HG02938 (cell line): ENCODE measurements around the gene OSBPL3.
"Not testable (repeated sequence)": the region's sequence is repeated elsewhere in the genome, so short reads cannot be mapped to it uniquely, and the experiment has no call there.

Experiments
- ATAC-seq: cut with Tn5 transposase; IDR thresholded peaks from one replicate; pipeline ENCODE4 v1.9.1; 2021; ENCODE audit warnings: mild to moderate bottlenecking, moderate library complexity; ENCODE audit not compliant: unreplicated experiment

The OSBPL3 gene

GRCh38 chr7:24979863-24980533 lies at the start of gene OSBPL3:
OSBPL3 (minus strand) TSS chr7:24980178; CDS start chr7:24892472, 87,706 bp downstream.
- ATAC-seq, result peak; percentile 68

GRCh38 chr7:25029075-25029474 lies 49.1 kb upstream of the OSBPL3 start:
- ATAC-seq, result no peak

GRCh38 chr7:25028370-25029021 lies 48.5 kb upstream of the OSBPL3 start:
- ATAC-seq, result no peak

- ATAC-seq, result no peak
Measured at GRCh38 chr7:25026156-25026555, 46.2 kb upstream of the OSBPL3 start.

GRCh38 chr7:25025218-25025671 lies 45.3 kb upstream of the OSBPL3 start:
- ATAC-seq, result no peak

- no peak for ATAC-seq
Measured at GRCh38 chr7:25024066-25024465, 44.1 kb upstream of the OSBPL3 start.

- not testable (repeated sequence) for ATAC-seq
Measured at GRCh38 chr7:25017671-25018070, 37.7 kb upstream of the OSBPL3 start.

- no peak for ATAC-seq
Measured at GRCh38 chr7:25014756-25015155, 34.8 kb upstream of the OSBPL3 start.

GRCh38 chr7:25012710-25013109 lies 32.7 kb upstream of the OSBPL3 start:
- ATAC-seq, result not testable (repeated sequence)

GRCh38 chr7:25012254-25012653 lies 32.3 kb upstream of the OSBPL3 start:
- ATAC-seq, result no peak

- ATAC-seq, result no peak
Measured at GRCh38 chr7:25009257-25009656, 29.3 kb upstream of the OSBPL3 start.

GRCh38 chr7:25007668-25008067 lies 27.7 kb upstream of the OSBPL3 start:
- no peak for ATAC-seq

- no peak for ATAC-seq
Measured at GRCh38 chr7:25006276-25006675, 26.3 kb upstream of the OSBPL3 start.

- no peak for ATAC-seq
Measured at GRCh38 chr7:25005658-25006057, 25.7 kb upstream of the OSBPL3 start.

GRCh38 chr7:25002786-25003185 lies 22.8 kb upstream of the OSBPL3 start:
- ATAC-seq, result no peak

GRCh38 chr7:24995466-24995865 lies 15.5 kb upstream of the OSBPL3 start:
- no peak for ATAC-seq

GRCh38 chr7:24992314-24992713 lies 12.3 kb upstream of the OSBPL3 start:
- ATAC-seq, result no peak

GRCh38 chr7:24991353-24991752 lies 11.4 kb upstream of the OSBPL3 start:
- ATAC-seq, result no peak

- no peak for ATAC-seq
Measured at GRCh38 chr7:24987331-24987842, 7.4 kb upstream of the OSBPL3 start.

GRCh38 chr7:24982917-24983316 lies 2.9 kb upstream of the OSBPL3 start:
- ATAC-seq, result no peak

- no peak for ATAC-seq
Measured at GRCh38 chr7:24981171-24981951, 1.4 kb upstream of the OSBPL3 start.
